Calu3 (cell line): ENCODE measurements around the gene MBNL3. TPM values are rescaled to one million over a fixed set of nuclear protein-coding genes. Genes with fewer than 3 reads are reported as not detected.
"Not testable (repeated sequence)": the region's sequence is repeated elsewhere in the genome, so short reads cannot be mapped to it uniquely, and the experiment has no call there.

ENCODE experiments used
- BruUV-seq: library from RNA; stranded (reverse); fragments of 400-500 nt; replicated peaks from 2 replicates; lab custom pipeline; 2021; lab: Mats Ljungman, UMichigan
- CTCF ChIA-PET: fragments of 300-600 bp; sonication (Branson Sonifier 250); formaldehyde crosslinking; loops from one replicate; lab custom pipeline; 2022; ENCODE audit warnings: antibody characterized with exemption; lab: Charles Lee
- DNase-seq: peaks from one replicate; pipeline ENCODE4 v3.0.0; 2022
- H3K27ac Mint-ChIP-seq: one replicate; pipeline ENCODE4 v1.8.0; 2022; ENCODE audit warnings: mixed read lengths; ENCODE audit not compliant: unreplicated experiment
- H3K27me3 Mint-ChIP-seq: one replicate; pipeline ENCODE4 v1.8.0; 2022; ENCODE audit warnings: mixed read lengths; ENCODE audit not compliant: unreplicated experiment
- H3K36me3 Mint-ChIP-seq: one replicate; pipeline ENCODE4 v1.8.0; 2022; ENCODE audit warnings: mild to moderate bottlenecking, moderate library complexity, mixed read lengths; ENCODE audit not compliant: insufficient read depth, unreplicated experiment
- H3K4me1 Mint-ChIP-seq: one replicate; pipeline ENCODE4 v1.8.0; 2022; ENCODE audit warnings: mild to moderate bottlenecking, low read depth, mixed read lengths; ENCODE audit not compliant: unreplicated experiment
- H3K4me3 Mint-ChIP-seq: one replicate; pipeline ENCODE4 v1.8.0; 2022; ENCODE audit warnings: mild to moderate bottlenecking, low read depth, moderate library complexity, mixed read lengths; ENCODE audit not compliant: unreplicated experiment
- H3K9me3 Mint-ChIP-seq: one replicate; pipeline ENCODE4 v1.8.0; 2022; ENCODE audit warnings: low read depth, mixed read lengths; ENCODE audit not compliant: unreplicated experiment
- intact Hi-C: fragments of 100-400 bp; cut with micrococcal nuclease; formaldehyde crosslinking; loops from one replicate; pipeline ENCODE4 v1.10.0; 2022; ENCODE audit not compliant: unreplicated experiment
- total RNA-seq: library from RNA; stranded (reverse); gene quantifications from 2 replicates; pipeline ENCODE4 v1.2.3, GENCODE V29; 2022
- TF ChIP-seq, protein P1 (sequence below): fragments of 200-600 bp; IDR thresholded peaks from one replicate; pipeline ENCODE4 v1.8.0; 2022; ENCODE audit warnings: antibody characterized with exemption; ENCODE audit not compliant: unreplicated experiment

The MBNL3 gene
- total RNA-seq, 1 experiment from 2014 or later: 18.9 TPM

DNA sequence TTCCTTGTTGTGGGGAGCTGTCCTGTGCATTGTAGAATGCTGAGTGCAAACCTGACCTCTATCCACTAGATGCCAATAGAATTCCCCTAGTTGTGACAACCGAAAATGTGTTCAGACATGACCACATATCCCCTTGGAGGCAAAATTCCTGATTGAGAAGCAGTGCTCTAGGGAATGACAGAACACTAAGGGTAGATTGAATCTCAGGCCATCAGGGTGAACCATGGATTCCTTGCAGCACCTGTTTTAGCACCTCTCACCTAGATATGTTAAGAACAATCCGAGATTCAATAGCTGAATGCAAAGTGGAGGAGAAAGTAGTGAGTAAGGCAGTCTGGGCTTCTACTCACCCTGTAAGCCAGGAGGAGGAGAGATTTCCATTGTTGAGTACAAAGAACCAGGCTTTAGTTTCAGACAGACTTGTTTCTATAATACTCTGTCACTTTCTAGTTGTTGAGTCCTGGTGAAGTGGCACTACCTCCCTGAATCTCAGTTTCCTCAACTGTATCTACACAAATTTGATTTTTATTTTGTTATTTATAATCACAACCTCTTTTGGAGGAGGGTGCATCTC is 158.6 kb downstream of the MBNL3 start:
- intact Hi-C loops: no loop called here
- CTCF ChIA-PET: no interaction called here
- Mint-ChIP-seq H3K4me3 (no peak overlapping the region), H3K9me3 (peaks cover 4% of the 10 kb centered on the region), H3K36me3 (no peaks in the 10 kb centered on the region), H3K4me1 (no peaks in the 10 kb centered on the region), H3K27ac (no peak overlapping the region), H3K27me3 (no peaks in the 10 kb centered on the region)
- TF ChIP-seq, protein P1, sequence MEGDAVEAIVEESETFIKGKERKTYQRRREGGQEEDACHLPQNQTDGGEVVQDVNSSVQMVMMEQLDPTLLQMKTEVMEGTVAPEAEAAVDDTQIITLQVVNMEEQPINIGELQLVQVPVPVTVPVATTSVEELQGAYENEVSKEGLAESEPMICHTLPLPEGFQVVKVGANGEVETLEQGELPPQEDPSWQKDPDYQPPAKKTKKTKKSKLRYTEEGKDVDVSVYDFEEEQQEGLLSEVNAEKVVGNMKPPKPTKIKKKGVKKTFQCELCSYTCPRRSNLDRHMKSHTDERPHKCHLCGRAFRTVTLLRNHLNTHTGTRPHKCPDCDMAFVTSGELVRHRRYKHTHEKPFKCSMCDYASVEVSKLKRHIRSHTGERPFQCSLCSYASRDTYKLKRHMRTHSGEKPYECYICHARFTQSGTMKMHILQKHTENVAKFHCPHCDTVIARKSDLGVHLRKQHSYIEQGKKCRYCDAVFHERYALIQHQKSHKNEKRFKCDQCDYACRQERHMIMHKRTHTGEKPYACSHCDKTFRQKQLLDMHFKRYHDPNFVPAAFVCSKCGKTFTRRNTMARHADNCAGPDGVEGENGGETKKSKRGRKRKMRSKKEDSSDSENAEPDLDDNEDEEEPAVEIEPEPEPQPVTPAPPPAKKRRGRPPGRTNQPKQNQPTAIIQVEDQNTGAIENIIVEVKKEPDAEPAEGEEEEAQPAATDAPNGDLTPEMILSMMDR: no peak
- DNase-seq: no peak
- no TSS peak for BruUV-seq

DNA sequence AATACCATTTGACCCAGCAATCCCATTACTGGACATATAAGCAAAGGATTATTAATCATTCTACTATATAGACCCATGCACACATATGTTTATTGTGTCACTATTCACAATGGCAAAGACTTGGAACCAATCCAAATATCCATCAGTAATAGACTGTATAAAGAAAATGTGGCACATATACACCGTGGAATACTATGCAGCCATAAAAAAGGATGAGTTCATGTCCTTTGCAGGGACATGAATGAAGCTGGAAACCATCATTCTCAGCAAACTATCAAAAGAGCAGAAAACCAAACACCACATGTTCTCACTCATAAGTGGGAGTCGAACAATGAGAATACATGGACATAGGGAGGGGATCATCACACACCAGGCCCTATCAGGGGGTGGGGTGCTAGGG is 161.9 kb downstream of the MBNL3 start:
- H3K9me3 Mint-ChIP-seq, H3K27me3 Mint-ChIP-seq, DNase-seq, CTCF ChIA-PET, intact Hi-C loops, H3K27ac Mint-ChIP-seq, H3K4me1 Mint-ChIP-seq, BruUV-seq, H3K4me3 Mint-ChIP-seq, H3K36me3 Mint-ChIP-seq: not testable (repeated sequence)
